Activated T-helper 17 cell treated with anti-CD3 and anti-CD28 coated beads, Interleukin-2, amount 50 U/mL, for 72 hours (primary cell): ENCODE measurements around the gene DNLZ. TPM values are rescaled to one million over a fixed set of nuclear protein-coding genes. Genes with fewer than 3 reads are reported as not detected.

ENCODE experiments used
- ATAC-seq: fragments of 150-1000 bp; cut with Tn5 transposase; replicated peaks from 2 replicates; pipeline ENCODE4 v1.10.0; 2021; ENCODE audit warnings: mild to moderate bottlenecking, moderate library complexity
- H3K27ac Mint-ChIP-seq: one replicate; pipeline ENCODE4 v1.8.0; 2022; ENCODE audit warnings: mixed read lengths
- H3K27me3 Mint-ChIP-seq: one replicate; pipeline ENCODE4 v1.8.0; 2022; ENCODE audit warnings: mixed read lengths
- H3K36me3 Mint-ChIP-seq: one replicate; pipeline ENCODE4 v1.8.0; 2022; ENCODE audit warnings: low read depth, mild to moderate bottlenecking, mixed read lengths
- H3K4me1 Mint-ChIP-seq: one replicate; pipeline ENCODE4 v1.8.0; 2022; ENCODE audit warnings: mixed read lengths
- H3K4me3 Mint-ChIP-seq: one replicate; pipeline ENCODE4 v1.8.0; 2022; ENCODE audit warnings: mild to moderate bottlenecking, mixed read lengths
- H3K9me3 Mint-ChIP-seq: one replicate; pipeline ENCODE4 v1.8.0; 2022; ENCODE audit warnings: mixed read lengths
- total RNA-seq, 2 donors: library from RNA; stranded (reverse); gene quantifications; one replicate each; pipeline ENCODE4 v1.2.3, GENCODE V29; 2022

DNLZ gene
- total RNA-seq, 2 donors from 2014 or later: 10.3 to 24.0 TPM

- Mint-ChIP-seq H3K36me3 (no peaks in the 10 kb centered on the region), H3K27ac (no peak overlapping the region), H3K27me3 (no peaks in the 10 kb centered on the region), H3K4me3 (no peak overlapping the region), H3K4me1 (no peaks in the 10 kb centered on the region), H3K9me3 (no peaks in the 10 kb centered on the region)
- ATAC-seq: no peak
Observed at GRCh38 chr9:136332482-136332983, 31.0 kb downstream of the DNLZ start.

GRCh38 chr9:136331556-136332481, 31.7 kb downstream of the DNLZ start:
- H3K36me3 Mint-ChIP-seq: no peaks in the 10 kb centered on the region
- no peaks in the 10 kb centered on the region for H3K27me3 Mint-ChIP-seq
- ATAC-seq: no peak
- H3K4me3 Mint-ChIP-seq: no peak overlapping the region
- no peak overlapping the region for H3K27ac Mint-ChIP-seq
- no peaks in the 10 kb centered on the region for H3K9me3 Mint-ChIP-seq
- no peaks in the 10 kb centered on the region for H3K4me1 Mint-ChIP-seq

GRCh38 chr9:136331030-136331429, 32.5 kb downstream of the DNLZ start:
- Mint-ChIP-seq H3K36me3 (no peaks in the 10 kb centered on the region), H3K27ac (no peak overlapping the region)

GRCh38 chr9:136330406-136330990, 33.0 kb downstream of the DNLZ start:
- no peaks in the 10 kb centered on the region for H3K9me3 Mint-ChIP-seq
- no peak overlapping the region for H3K4me3 Mint-ChIP-seq
- no peak for ATAC-seq
- no peak overlapping the region for H3K27ac Mint-ChIP-seq
- H3K36me3 Mint-ChIP-seq: no peaks in the 10 kb centered on the region
- H3K4me1 Mint-ChIP-seq: no peaks in the 10 kb centered on the region
- H3K27me3 Mint-ChIP-seq: no peaks in the 10 kb centered on the region

More at GRCh38 chr9:136331030-136331429, 32.5 kb downstream of the DNLZ start:
- no peaks in the 10 kb centered on the region for H3K9me3 Mint-ChIP-seq
- no peak for ATAC-seq
- H3K4me3 Mint-ChIP-seq: no peak overlapping the region
- H3K27me3 Mint-ChIP-seq: no peaks in the 10 kb centered on the region
- H3K4me1 Mint-ChIP-seq: no peaks in the 10 kb centered on the region

GRCh38 chr9:136329636-136330405, 33.7 kb downstream of the DNLZ start:
- Mint-ChIP-seq H3K9me3 (no peaks in the 10 kb centered on the region), H3K4me1 (no peaks in the 10 kb centered on the region), H3K27me3 (no peaks in the 10 kb centered on the region), H3K36me3 (no peaks in the 10 kb centered on the region), H3K4me3 (no peak overlapping the region), H3K27ac (no peak overlapping the region)
- ATAC-seq: no peak

- no peaks in the 10 kb centered on the region for H3K9me3 Mint-ChIP-seq
- H3K4me1 Mint-ChIP-seq: no peaks in the 10 kb centered on the region
- H3K4me3 Mint-ChIP-seq: peak overlapping the region; percentile 55
- no peak for ATAC-seq
- H3K36me3 Mint-ChIP-seq: no peaks in the 10 kb centered on the region
- H3K27me3 Mint-ChIP-seq: no peaks in the 10 kb centered on the region
- no peak overlapping the region for H3K27ac Mint-ChIP-seq
Observed at GRCh38 chr9:136329211-136329627, 34.3 kb downstream of the DNLZ start.

GRCh38 chr9:136328622-136329041, 34.9 kb downstream of the DNLZ start:
- H3K36me3 Mint-ChIP-seq: no peaks in the 10 kb centered on the region
- H3K4me1 Mint-ChIP-seq: no peaks in the 10 kb centered on the region
- no peaks in the 10 kb centered on the region for H3K9me3 Mint-ChIP-seq
- peak overlapping the region; percentile 55 for H3K4me3 Mint-ChIP-seq
- peak overlapping the region; percentile 65 for H3K27ac Mint-ChIP-seq
- no peaks in the 10 kb centered on the region for H3K27me3 Mint-ChIP-seq
- ATAC-seq: no peak

- Mint-ChIP-seq H3K36me3 (no peaks in the 10 kb centered on the region), H3K27ac (no peak overlapping the region), H3K4me3 (peak overlapping the region; percentile 55), H3K27me3 (no peaks in the 10 kb centered on the region), H3K4me1 (no peaks in the 10 kb centered on the region), H3K9me3 (no peaks in the 10 kb centered on the region)
- peak; percentile 19 for ATAC-seq
Observed at GRCh38 chr9:136328011-136328621, 35.4 kb downstream of the DNLZ start.

GRCh38 chr9:136327304-136327974, 36.1 kb downstream of the DNLZ start, which contains the start of gene GPSM1:
Gene GPSM1 (plus strand): TSS chr9:136327539. CDS start chr9:136327696, 157 bp downstream.
- Mint-ChIP-seq H3K9me3 (no peaks in the 10 kb centered on the region), H3K4me3 (peak within 1 kb of the TSS; percentile 55), H3K4me1 (no peaks in the 10 kb centered on the region), H3K36me3 (no peaks in the 10 kb centered on the region), H3K27ac (no peak within 1 kb of the TSS), H3K27me3 (no peaks in the 10 kb centered on the region)
- ATAC-seq: peak; percentile 68

- Mint-ChIP-seq H3K27ac (no peak overlapping the region), H3K4me1 (no peaks in the 10 kb centered on the region), H3K4me3 (peak overlapping the region; percentile 54), H3K36me3 (no peaks in the 10 kb centered on the region), H3K9me3 (no peaks in the 10 kb centered on the region), H3K27me3 (no peaks in the 10 kb centered on the region)
- ATAC-seq: no peak
Observed at GRCh38 chr9:136326761-136327303, 36.7 kb downstream of the DNLZ start.

- H3K4me1 Mint-ChIP-seq: no peaks in the 10 kb centered on the region
- no peak overlapping the region for H3K27ac Mint-ChIP-seq
Observed at GRCh38 chr9:136326061-136326760, 37.3 kb downstream of the DNLZ start.

GRCh38 chr9:136325358-136325757, 38.2 kb downstream of the DNLZ start:
- H3K36me3 Mint-ChIP-seq: no peaks in the 10 kb centered on the region
- no peaks in the 10 kb centered on the region for H3K9me3 Mint-ChIP-seq
- H3K4me1 Mint-ChIP-seq: no peaks in the 10 kb centered on the region
- H3K27ac Mint-ChIP-seq: no peak overlapping the region
- ATAC-seq: no peak
- no peaks in the 10 kb centered on the region for H3K27me3 Mint-ChIP-seq
- H3K4me3 Mint-ChIP-seq: no peak overlapping the region

More at GRCh38 chr9:136326061-136326760, 37.3 kb downstream of the DNLZ start:
- Mint-ChIP-seq H3K9me3 (no peaks in the 10 kb centered on the region), H3K36me3 (no peaks in the 10 kb centered on the region), H3K27me3 (no peaks in the 10 kb centered on the region), H3K4me3 (peak overlapping the region; percentile 54)
- no peak for ATAC-seq
